Activated CD8-positive, alpha-beta memory T cell treated with anti-CD3 and anti-CD28 coated beads, Interleukin-2, amount 50 U/mL, for 4 hours (primary cell): Measurements from ENCODE around the gene GNAS-AS1.

Experiments
- DNase-seq: peaks from one replicate; pipeline ENCODE4 v3.0.0-alpha.2; 2020

GNAS-AS1 gene

GRCh38 chr20:58774667-58775263, 75.9 kb downstream of the GNAS-AS1 start:
- no peak for DNase-seq

- no peak for DNase-seq
Observed at GRCh38 chr20:58774214-58774613, 76.5 kb downstream of the GNAS-AS1 start.

GRCh38 chr20:58772786-58773185, 77.9 kb downstream of the GNAS-AS1 start:
- DNase-seq: no peak
